Suprapubic skin (tissue), 3 donors: ENCODE measurements around the gene SMURF2.

Experiments
- CTCF ChIP-seq, 2 donors: fragments of 200-600 bp in 1 of 2; fragments of 450-650 bp in 1 of 2; sonication (generic) in 1 of 2; IDR thresholded peaks; one replicate each; pipeline ENCODE4 v1.5.1; 2016 to 2019; ENCODE audit warnings: antibody characterized with exemption in 2 of 2, mild to moderate bottlenecking in 1 of 2, moderate library complexity in 1 of 2
- EP300 ChIP-seq: sonication (generic); formaldehyde crosslinking; IDR thresholded peaks from one replicate; pipeline ENCODE4 v1.6.1; 2017; ENCODE audit warnings: antibody characterized with exemption

GRCh38 chr17:64639516-64639915 is 22.6 kb downstream of the SMURF2 start:
- TF ChIP-seq EP300 (no peak), CTCF (IDR thresholded peaks at IDR 0.05) (no peak)
